ENCODE results near the gene ANKRD31.

DNA sequence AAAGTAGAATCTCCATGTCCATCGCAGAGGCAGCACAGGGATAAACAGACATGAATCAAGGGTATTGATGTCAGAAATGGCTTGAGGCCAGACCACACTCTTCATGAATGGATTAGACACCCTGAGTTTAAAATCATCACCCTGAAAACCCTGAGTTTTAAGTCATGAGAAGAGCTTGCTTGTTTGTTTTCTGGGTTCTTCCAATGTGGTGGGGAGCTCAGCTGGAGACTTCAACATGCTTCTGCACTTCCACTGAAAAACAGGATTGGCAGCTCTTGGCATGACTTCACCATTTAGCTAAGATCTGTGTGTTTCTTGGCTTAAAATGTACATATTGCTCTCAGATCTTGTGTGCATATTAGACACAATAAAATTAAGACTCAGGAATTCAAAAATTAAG is 194.2 kb downstream of the ANKRD31 start:
- TF ChIP-seq POLR2A (IDR thresholded peaks at IDR 0.05) (no peak), CTCF (IDR thresholded peaks at IDR 0.05) (no peak)

All from adrenal gland (tissue), 5 donors.